ENCODE data around the gene SNF8.
A peak's percentile ranks its signal among the peaks of the same experiment; 100 is the strongest.

The SNF8 gene

GRCh38 chr17:48928876-48929811 lies 15.5 kb downstream of the SNF8 start:
- DNase-seq (ENCODE audit: low spot score), result no peak

- DNase-seq (ENCODE audit: low spot score), result no peak
Observed at GRCh38 chr17:48927978-48928745, 16.5 kb downstream of the SNF8 start.

GRCh38 chr17:48925991-48926342 lies 18.7 kb downstream of the SNF8 start:
- DNase-seq (ENCODE audit: low spot score), result no peak

DNA sequence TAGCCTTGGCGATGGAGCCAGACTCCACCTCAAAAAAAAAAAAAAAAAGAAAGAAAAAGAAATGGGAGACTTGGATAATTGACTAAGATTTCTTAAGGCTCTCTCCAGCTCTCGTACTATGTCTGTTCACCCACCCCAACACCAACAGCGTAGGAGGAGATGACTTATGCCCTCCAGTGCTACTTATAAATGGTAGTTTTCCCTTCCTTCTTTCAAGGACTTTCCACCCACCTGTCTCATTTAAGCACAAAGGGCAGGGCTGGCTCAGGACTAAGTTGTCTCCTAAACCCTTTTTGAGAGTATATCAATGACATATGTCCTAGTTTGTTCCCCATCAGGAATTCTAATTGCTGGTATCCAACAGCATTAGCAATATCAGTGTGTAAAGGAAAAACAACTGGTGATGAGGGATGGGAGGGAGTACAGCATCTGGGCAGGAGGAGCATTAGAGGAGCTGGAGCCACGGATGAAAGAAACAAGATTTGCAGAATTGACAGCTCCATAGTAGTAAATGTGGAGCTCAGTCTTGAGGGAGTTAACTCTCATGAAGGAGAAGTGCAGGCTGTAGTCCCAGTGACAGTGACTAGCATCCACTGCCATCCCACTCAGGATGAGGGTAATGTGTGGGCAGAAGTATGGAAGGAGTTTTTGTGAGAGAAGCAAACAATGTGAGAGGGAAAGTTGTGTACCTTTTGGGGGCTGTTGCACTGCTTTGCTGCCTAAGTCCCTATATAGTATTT lies 19.2 kb downstream of the SNF8 start:
- no peak for DNase-seq (ENCODE audit: low spot score)

GRCh38 chr17:48915459-48916282 lies 29.0 kb downstream of the SNF8 start:
- DNase-seq (ENCODE audit: low spot score), result peak; percentile 76

- no peak for DNase-seq (ENCODE audit: low spot score)
Observed at GRCh38 chr17:48912476-48912875, 32.2 kb downstream of the SNF8 start.

DNA sequence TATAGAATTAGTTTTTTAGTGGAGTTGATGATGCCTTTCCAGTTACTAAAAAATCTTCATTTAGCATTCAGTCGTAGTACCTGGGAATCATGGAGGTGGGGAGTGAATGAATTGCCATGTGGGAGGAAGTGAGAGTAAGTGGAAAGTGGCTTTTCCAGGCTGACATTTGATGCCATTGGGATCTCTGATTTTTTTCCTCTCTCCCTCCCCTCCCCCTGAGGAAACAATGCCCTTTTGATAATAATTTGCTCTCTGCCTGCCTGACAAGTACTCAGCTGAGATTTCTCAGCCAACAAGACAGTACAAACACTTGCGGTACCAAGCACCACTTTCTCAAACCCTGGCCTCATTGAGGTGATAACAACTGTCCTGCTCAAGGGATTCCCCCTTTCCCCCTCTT lies 34.3 kb downstream of the SNF8 start:
- no peak for DNase-seq (ENCODE audit: low spot score)

- DNase-seq (ENCODE audit: low spot score), result no peak
Observed at GRCh38 chr17:48909783-48910182, 34.9 kb downstream of the SNF8 start.

GRCh38 chr17:48908853-48909394 lies 35.7 kb downstream of the SNF8 start:
- peak; percentile 70 for DNase-seq (ENCODE audit: low spot score)

DNA sequence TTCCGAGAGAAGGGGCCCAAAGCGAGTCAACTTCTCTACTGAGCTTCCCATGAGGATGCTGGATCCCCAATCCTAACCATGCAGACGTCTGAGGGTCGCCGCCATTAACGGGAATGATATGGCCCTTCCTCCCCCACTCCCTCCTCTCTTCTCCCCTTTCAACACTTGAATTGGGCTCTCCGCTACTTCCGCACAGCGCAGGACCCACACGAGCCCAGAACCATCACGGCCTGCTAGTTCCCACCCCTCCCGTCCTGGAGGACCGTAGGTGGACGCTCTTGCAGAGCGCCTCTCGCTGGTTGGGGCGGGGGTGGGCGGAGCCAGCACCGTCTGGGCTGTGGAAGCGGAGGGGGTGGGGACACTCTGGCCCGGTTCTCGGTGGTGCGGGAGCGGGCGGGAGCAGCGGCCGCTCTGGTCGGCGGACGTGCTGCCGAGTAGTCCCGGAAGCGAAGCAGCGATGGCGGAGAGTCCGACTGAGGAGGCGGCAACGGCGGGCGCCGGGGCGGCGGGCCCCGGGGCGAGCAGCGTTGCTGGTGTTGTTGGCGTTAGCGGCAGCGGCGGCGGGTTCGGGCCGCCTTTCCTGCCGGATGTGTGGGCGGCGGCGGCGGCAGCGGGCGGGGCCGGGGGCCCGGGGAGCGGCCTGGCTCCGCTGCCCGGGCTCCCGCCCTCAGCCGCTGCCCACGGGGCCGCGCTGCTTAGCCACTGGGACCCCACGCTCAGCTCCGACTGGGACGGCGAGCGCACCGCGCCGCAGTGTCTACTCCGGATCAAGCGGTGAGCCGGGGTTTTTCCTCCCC lies 36.4 kb downstream of the SNF8 start, which contains the start of gene UBE2Z:
TSS of gene UBE2Z (plus strand) at position 361 of the 797 bp plus-strand sequence. CDS start at position 458, 97 bp downstream.
- peak; percentile 98 for DNase-seq (ENCODE audit: low spot score)

DNA sequence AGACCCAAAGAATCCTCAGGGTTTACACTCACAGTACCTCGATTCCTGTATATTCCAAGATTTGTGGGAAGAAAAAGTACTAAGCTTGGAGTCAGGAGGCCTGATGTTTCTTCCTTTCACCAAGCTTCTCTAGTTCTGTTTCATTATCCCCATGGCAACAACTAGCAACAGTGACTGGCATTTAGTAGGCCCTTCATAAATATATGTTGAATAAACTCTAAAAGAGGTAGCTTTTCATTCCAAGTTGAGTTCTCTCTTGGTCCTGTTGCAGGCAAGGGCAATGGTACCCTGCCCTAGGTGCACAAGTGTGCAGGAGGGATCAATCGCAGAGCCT lies 37.0 kb downstream of the SNF8 start:
- DNase-seq (ENCODE audit: low spot score), result peak; percentile 47

DNA sequence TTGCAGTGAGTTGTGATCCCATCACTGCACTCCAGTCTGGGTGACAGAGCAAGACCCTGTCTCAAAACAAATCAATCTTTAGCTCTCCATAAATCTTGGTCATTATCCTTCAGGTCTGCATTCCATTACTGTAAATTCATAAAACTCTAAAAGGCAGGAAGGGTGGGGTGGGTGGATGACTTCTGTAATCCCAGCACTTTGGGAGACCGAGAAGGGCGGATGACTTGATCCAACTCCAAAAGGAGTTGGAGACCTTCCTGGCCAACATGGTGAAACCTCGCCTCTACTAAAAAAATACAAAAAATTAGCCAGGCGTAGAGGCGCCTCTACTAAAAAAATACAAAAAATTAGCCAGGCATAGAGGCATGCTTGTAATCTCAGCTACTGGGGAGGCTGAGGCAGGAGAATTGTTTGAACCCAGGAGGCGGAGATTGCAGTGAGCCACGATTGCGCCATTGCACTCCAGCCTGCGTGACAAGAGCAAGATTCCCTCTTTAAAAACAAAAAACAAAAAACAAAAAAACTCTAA lies 38.6 kb downstream of the SNF8 start:
- no peak for DNase-seq (ENCODE audit: low spot score)

DNA sequence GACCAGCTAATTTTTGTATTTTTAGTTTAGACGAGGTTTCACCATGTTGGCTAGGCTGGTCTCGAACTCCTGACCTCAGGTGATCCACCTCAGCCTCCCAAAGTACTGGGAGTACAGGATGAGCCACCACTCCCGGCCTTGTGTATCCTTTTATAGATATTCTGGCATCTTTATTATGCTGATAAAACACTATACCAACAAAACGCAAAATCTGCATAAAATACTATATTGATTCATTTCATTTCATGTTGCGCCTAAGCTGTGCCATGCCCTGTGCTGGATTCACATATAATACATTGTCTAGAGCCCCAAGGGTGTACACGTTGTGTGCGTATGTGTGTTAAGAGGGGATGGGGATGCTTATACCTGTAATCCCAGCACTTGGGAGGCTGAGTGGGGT lies 40.2 kb downstream of the SNF8 start:
- DNase-seq (ENCODE audit: low spot score), result no peak

DNA sequence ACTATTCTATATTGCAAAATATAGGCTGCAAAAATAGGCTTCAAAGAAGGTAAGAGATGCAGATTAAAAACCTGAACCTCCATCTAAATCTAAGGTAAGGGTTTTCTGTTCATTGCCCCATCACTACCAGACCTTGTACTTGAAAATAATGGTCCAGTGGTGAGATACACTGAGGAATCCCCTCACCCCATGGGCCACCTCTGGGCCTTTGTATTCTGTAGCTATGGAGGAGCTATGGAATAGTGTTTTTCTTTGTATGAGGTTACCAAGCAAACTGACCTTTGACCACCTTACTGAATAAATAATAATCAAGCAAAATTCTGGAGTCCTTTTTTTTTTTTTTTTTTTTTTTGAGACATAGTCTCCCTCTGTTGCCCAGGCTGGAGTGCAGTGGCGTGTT lies 41.2 kb downstream of the SNF8 start:
- DNase-seq (ENCODE audit: low spot score), result no peak

- DNase-seq (ENCODE audit: low spot score), result no peak
Observed at GRCh38 chr17:48901241-48901640, 43.4 kb downstream of the SNF8 start.

DNA sequence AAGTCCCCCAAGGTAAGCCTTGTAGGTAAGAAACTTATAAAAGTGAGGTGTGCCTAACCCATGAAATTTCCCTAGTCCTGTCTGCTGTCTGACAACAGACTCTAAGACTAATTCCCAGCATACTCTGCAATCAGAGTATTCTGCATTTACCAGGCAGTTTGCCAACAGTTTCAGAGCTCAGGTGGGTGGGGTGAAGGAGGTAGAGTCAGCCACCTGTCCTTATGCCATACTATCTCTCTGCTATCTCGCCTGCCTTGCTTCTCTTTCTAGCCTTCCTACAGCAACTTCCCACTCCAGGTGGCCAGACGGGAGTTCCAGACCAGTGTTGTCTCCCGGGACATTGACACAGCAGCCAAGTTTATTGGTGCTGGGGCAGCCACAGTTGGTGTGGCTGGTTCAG lies 49.8 kb downstream of the SNF8 start:
- DNase-seq (ENCODE audit: low spot score), result no peak

GRCh38 chr17:48893646-48894508 lies 50.8 kb downstream of the SNF8 start:
- DNase-seq (ENCODE audit: low spot score), result no peak

GRCh38 chr17:48892940-48893645 lies 51.5 kb downstream of the SNF8 start:
- DNase-seq (ENCODE audit: low spot score), result no peak

GRCh38 chr17:48890086-48890485 lies 54.6 kb downstream of the SNF8 start:
- no peak for DNase-seq (ENCODE audit: low spot score)
